Renal pelvis (tissue), 4 donors: ENCODE measurements around the gene CARS2. TPM values are rescaled to one million over a fixed set of nuclear protein-coding genes. Genes with fewer than 3 reads are reported as not detected.
"Not testable (repeated sequence)": the region's sequence is repeated elsewhere in the genome, so short reads cannot be mapped to it uniquely, and the experiment has no call there.

Experiments used
- DNase-seq: peaks from one replicate; pipeline ENCODE4 v3.0.0-alpha.2; 2013
- polyA plus RNA-seq, 3 donors: library from polyadenylated mRNA; unstranded; fragments of 120-200 nt; gene quantifications; one replicate each; pipeline ENCODE4 v1.2.1, GENCODE V29; 2013; ENCODE audit not compliant: insufficient read length in 3 of 3

Gene CARS2
- polyA plus RNA-seq, 3 donors: 66.5 to 82.2 (median 74.7) TPM

DNA sequence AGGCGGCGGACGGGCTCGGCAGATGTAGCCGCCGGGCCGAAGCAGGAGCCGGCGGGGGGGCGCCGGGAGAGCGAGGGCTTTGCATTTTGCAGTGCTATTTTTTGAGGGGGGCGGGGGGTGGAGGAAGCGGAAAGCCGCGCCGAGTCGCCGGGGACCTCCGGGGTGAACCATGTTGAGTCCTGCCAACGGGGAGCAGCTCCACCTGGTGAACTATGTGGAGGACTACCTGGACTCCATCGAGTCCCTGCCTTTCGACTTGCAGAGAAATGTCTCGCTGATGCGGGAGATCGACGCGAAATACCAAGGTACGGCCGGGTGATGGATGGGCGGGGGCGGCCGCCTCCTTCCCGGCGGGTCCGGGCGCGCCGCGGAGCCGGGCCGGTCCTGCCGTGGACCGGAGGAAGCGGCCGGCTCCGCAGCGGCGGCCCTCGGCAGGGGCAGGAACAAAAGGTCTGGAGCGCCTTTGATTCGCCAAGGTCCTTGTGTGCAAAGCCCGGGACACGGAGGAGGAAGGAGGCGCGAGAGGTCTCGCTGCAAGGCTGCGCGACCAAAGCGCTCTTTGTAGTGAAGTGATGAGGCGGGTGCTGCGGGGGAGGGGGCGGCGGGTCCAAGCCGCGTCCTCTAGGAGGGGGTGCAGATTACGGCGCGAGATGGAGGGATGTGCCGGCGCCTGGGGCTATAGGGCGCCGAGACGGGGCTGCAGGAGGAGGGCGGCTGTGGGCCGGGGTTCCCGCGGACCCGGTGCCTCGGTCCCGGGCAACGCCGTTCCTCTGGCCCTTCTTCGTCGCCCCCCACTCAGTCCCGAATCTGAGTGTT lies 8.3 kb upstream of the CARS2 start:
- DNase-seq: peak; percentile 58

DNA sequence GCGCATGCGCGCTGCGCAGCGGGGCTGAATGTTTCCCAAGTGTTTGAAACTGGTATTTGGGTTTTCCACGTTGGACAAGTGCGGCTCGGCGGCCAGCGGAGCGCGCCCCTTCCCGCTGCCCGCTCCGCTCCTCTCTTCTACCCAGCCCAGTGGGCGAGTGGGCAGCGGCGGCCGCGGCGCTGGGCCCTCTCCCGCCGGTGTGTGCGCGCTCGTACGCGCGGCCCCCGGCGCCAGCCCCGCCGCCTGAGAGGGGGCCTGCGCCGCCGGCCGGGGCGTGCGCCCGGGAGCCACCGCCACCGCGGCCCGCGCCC lies 7.7 kb upstream of the CARS2 start, which contains the start of gene ING1:
Gene ING1, plus strand, starts transcription at position 59 of the 311 bp plus-strand sequence. CDS start 450 bp downstream, outside the sequence.
- no peak for DNase-seq

DNA sequence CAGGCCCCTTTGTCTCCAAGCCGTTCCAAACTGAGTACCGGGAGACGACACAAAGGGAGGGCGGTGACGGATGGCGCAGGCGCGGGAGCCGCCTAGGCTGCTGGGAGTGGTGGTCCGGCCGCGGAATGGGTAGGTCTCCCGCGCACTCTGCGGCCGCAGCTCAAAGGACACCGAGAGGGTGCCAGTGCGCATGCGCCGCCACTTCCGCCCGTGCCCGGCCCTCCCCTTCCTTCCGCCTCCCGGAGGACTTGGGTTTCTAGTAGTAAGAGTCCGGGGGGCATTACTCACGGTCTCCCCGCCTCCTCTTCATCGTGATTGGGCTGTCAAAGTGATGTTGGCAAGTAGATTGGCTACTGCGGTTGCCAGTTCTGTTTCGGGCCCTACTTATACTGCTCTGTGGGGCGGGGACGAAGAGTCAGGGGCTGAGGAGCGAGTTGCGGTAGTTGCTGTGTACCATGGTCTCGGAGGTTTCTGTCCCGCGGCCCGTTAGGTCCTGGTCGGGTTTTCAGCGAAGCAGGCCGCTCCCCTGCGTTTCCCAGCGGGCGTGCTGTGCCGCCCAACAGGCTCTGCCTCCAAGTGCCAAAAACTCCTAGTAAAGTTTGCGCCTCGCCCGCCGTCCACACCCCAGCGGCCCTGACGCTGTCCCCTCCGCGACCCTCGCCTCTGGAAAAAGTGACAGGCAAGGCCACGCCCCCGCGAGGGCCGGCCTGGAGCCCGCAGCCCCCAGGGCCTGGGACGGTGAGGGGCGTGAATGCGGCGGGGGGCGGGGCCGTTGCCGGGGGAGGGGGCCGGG lies 7.1 kb upstream of the CARS2 start:
- peak; percentile 100 for DNase-seq

DNA sequence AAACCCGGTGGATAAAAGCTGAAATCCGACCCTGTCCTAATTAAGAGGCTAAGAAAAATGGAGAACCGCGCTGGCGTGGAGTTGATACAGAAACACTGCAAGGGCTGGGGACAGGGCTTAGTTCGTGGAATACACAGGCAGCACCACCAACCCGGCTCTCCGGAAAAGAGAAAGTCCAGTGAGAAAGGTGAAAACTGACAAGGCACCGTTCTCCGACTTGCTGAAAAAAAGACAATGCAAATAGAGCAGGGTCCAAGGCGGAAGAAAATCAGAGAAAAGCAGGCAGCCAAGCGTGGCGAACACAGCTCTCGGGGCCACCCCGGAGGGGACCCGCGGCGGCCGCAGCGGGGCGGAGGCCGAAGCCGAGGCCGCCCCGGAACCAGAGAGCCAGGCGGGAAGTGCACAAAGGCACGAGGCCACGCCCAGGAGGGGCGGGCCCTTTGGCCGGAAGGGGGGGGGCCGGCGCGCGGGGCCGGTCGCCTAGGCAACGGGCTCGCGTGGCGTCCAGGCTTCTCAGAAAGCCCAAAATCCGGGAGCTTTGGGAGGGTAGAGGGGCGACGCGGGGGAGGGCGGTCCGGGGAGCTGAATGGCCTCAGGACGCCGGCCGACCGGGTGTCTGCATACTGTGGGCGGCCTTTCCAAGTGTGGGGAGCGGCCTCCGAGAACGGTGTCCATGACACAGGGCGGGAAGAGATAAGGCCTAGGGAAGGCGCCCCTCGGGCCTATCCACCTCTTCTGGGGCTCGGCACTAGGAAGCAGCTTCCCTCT lies 6.3 kb upstream of the CARS2 start:
- peak; percentile 91 for DNase-seq

DNA sequence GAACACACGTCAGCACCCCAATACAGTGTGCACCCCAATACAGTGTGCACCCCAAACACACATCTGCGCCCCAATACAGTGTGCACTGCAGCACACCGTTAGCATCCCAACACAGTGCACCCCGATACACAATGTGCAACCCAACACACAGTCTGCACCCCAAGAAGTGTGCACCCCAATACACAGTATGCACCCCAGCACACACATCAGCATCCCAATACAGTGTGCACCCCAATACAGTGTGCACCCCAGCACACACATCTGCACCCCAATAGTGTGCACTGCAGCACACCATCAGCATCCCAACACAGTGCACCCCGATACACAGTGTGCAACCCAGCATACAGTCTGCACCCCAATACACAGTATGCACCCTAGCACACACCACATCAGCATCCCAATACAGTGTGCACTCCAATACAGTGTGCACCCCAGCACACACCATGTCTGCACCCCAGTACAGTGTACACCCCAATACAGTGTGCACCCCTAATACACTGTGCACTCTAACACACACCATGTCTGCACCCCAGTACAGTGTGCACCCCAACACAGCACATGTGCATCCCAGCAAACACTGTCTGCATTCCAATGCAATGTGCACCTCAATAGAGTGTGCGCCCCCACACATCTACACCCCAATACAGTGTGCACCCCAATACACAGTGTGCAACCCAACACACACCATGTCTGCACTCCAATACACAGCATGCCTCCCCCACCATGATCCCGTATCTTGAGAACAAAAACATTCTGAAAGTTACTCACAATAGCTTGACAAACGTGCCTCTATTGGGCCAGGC lies 855 bp upstream of the CARS2 start:
- DNase-seq: no peak

DNA sequence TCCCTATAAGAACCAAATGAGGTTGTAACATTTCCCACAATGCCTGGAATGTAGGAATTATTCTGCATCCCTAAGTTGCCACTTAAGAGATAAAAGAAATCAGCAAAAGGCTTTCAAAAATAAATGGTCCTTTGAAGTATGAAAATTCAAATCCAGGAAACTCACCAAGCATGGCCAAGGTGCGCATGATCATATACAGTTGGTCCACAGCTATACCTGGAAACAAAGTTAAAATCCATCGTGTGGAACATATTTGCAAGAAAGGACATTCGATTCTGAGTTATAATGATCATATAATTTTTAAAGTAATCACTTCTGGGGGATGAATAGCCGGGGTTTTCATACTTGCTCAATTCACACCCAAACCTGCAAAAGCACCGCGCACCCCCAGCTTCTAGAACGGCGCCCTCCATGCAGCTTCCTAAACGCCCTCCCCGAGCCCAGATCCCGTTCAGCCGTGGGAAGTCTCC lies 525 bp downstream of the CARS2 start:
- DNase-seq: no peak

DNA sequence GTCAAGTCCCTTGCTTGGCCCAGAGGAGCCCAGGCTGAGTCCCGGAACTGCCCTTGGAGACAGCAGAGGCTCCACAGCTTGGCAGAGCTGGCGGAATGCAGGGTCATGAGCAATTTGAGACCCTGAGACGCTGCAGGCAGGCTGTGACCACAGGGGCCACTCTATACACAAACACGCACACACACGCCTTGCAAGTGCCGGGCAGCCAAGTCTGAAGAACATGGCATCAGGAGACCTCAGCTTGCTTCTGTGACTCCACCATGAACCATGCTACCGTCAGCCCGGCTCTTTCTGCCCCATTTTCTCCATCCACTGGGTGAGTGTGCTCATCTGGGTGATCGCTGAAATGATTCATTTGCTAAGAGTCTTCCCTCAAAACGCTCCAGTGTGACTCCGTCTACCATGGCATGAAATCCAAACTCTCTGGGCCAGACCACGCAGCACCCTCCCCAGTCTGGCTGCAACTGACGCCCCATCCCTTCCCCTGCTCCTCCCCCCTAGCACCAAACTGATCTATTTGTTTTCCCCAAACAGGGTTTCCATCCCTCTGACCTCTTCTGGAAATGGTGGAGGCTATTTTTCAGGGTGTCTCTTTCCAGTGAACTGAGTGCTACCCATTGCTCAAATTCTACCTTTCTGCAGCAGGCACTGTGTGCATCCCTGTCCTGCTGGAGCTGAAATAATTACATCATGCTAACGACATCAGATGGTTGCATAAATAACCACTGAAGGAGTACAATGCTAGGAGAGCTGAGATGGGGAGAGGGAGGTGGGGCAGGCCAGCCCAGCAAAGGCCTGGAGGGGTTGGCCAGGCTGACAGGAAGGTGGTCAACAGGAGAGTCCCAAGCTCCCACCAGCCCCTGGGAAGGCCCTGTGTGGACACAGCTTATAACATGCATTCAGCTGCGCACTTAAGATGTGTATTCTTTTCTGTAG lies 3.1 kb downstream of the CARS2 start:
- DNase-seq: peak; percentile 57

DNA sequence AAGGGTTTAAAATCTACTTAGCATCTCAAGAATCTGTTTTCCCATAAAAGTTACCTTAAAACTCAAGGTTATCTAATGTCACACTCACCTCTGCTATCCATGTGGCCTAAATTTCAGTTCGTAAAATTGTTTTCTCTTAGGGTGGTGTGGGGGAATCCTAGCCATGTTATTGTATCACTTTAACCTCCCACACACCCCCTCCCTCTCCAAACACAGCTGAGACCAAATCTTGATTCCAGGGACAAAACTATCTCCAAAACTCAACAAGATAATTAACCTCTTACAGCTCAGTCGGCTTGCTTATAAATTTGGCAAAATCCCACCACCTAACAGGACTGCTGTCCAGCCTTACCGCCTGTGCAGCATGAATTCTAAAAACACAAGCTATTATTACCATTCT lies 3.8 kb downstream of the CARS2 start:
- DNase-seq: no peak

DNA sequence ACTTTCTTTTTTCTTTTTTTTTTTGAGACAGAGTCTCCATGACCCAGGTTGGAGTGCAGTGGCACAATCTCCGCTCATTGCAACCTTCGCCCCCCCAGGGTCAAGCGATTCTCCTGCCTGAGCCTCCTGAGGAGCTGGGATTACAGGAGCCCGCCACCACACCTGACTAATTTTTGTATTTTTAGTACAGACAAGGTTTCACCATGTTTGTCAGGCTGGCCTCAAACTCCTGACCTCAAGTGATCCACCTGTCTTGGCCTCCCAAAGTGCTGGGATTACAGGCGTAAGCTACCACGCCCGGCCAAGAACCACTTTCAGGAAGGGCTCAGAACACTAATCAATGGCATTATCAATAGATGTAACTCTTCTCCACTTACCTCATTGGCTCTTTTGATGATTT lies 4.9 kb downstream of the CARS2 start:
- DNase-seq: not testable (repeated sequence)

DNA sequence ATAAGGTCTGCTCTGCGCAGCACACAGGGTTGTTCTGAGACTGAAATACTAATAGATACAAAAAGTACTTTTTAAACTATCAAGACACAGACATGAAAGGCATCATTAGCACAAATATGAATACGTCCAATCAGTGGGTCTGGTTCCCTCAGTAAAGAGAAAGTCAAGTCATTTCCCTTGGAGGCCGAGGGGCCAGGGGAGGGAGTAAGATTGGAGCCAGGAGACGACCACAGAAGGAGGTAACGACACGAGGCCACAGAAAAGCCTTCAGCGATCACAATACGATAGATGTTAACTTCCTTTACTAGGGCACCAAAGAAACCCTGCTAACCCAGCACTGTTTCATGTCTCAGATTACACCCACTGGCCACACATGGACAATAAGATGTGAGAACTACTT lies 5.3 kb downstream of the CARS2 start:
- DNase-seq: no peak

DNA sequence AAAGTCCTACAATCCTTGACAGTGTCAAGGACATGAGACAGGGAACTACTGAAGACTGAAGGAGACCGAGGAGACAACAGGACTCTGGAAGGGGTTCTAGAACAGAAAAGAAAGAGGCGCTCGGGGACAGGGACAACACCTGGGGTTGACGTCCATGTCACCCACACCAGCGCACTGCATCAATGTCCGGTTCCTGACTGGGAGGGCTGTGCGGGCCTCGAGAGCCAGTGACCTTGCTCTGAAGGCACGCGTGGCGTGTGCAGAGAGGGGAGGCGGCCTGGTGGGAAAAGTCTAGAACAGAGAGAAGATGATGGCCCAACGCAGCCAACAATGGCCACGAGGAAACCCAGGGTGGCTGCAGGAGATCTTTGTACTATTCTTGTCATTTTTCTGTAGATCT lies 5.7 kb downstream of the CARS2 start:
- DNase-seq: no peak

DNA sequence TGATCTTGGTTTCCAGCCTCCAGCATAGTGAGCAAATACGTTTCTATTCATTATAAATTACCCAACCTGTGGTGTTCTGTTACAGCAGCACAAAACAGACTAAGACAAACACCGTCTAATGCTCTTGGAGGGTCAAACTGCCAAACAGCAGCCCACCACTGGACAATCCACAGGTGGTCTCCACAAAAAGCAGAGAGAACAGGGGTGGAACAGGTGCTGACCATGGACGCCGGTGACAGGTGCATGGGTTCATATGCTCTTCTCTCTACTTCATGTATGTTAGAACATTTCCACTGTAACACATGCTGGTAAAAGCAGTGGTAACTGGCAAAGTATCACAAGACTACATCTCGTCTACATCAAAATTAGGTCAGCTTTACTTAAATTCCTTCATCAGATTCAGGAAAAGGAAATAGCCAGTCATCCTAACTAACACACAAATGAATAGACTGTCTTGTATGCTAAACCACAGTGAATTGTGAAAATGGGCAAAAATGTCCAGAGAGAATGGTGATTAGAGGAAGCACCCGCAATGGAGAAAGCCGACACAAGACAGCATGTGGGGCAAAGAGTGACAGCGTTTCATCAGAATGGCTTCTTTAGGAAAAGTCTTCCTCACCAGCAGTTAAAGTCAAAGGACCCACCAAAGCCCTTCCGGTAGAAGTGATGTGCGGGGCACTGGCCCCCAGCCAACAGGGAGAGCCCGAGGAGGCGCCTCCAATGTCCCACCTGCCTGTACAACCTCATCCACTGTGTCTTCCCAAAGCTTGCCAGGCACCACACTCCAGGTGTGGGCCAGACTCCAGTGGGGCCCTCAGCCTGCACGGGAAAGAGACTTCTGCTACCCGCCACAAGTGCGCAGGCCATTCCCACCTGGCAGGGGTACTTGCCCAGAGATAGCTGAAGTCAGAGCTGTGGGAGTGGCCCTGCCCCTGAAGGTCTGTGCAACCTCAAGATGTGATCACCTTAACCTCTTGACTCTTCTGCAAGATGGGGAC lies 6.5 kb downstream of the CARS2 start:
- no peak for DNase-seq

DNA sequence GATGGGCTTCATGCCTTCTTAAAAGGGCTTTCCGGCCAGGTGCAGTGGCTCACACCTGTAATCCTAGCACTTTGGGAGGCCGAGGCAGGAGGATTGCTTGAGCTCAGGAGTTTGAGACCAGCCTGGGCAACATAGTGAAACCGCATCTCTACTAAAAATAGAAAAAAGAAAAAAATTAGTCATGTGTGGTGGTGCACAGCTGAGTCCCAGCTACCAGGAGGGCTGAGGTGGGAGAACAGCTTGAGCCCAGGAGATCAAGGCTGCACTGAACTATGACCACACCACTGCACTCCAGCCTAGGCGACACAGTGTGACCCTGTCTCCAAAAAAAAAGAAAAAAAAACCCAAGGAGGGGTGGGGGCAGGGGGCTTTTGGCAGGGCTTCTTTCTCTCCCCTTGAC lies 7.2 kb downstream of the CARS2 start:
- no peak for DNase-seq

DNA sequence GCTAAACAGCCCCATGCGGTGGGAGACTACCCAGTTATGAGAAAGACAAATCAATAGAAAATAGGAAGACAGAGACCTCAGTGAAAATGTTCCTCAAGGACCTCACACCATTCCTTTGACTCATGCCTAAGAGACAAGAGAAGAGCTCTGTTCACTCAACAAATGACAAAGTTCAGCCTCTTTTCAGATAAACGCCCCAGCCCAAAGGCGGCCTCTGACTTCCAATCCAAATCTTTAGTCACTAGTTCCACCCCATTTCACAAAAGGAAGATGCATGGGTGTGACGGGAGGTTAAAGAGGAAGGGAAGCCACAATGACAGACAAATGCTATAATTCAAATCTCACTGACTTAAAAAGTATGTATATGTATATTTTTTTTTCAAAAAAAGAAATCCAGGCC lies 8.1 kb downstream of the CARS2 start:
- no peak for DNase-seq

DNA sequence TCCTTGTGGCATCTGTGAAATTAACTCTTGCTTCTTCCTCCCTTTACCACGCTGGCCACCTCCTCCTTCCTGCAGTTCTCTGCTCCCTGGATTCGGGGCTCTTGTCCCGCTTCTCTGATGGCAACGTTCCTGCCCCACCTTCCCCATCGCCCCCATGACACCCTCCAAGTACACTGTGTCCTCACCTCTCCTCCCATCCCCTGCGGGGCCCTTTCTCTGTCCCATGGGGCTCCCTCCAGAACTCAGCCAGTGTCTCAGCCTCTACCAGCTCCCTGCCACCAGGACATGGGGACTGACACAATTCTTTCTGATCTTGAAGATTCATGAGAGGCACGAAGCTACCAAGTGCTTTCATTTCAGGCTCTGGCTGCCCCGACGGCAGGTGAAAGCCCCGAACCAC lies 9.1 kb downstream of the CARS2 start:
- DNase-seq: no peak

DNA sequence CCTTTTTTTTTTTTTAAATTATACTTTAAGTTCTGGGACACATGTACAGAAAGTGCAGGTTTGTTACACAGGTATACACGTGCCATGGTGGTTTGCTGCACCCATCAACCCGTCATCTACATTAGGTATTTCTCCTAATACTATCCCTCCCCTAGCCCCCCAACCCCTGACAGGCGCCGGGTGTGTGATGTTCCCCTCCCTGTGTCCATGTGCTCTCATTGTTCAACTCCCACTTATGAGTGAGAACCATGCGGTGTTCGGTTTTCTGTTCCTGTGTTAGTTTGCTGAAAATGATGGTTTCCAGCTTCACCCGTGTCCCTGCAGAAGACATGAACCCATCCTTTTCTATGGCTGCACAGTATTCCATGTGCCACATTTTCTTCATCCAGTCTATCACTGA lies 10.1 kb downstream of the CARS2 start:
- not testable (repeated sequence) for DNase-seq

DNA sequence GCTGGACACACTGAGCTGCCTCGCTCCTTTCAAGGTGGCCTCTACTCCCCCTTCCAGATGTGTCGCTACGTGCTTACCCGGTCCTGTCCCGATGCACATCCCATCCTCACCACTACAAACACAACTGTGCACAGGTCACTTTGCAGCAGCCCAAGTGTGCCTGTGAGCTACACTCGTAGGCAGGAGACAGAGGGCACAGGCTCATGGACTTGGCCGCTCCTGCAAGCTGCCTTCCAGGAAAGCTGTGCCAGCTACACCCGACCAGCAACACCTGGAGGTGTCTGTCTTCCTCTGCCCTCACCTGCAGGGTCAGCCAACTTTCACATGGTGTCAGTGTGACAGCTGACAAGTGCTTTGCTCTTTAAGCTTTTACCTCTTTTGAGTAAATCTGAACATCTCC lies 15.4 kb downstream of the CARS2 start:
- DNase-seq: no peak

DNA sequence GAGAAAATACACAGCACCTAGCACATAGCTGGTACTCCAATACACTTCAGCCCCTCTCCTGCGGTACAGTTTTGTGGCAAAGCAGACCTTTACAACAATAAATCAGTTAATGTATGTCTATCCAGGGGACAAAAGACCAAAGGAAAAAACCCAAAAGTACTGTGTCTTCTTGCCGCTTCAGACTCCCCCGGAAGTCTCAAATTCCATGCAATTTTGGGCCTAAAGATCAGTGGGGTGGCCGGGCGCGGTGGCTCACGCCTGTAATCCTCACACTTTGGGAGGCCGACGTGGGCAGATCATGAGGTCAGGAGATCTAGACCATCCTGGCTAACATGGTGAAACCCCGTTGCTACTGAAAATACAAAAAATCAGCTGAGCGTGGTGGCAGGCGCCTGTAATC lies 16.2 kb downstream of the CARS2 start:
- no peak for DNase-seq

DNA sequence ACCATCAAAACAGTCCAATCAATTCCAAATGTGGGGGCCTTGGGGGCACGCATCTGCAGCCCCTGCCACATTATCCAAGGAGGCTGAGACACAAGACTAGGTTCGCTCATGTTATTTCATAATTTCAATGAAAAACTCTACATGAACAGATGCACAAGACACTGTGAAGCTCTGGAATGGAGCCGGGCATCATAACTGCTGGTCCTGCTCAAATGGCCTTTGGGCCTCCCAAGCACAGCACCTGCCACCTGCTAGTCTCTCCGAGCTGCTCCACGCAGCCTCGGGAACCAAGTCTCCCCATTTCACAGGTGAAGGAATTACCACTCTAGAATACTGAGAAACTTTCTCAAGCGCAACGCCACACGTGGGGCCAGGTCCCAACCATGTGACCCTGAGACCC lies 16.9 kb downstream of the CARS2 start:
- DNase-seq: no peak
